VCaP (cell line): ENCODE measurements around the gene CRAT.

Experiments used
- H3K27ac ChIP-seq: fragments of 450-650 bp; 2 replicates; pipeline ENCODE4 v1.5.1; 2017
- TF ChIP-seq, protein P1 (sequence below): fragments of 450-650 bp; conservative IDR thresholded peaks from 2 replicates; pipeline ENCODE4 v1.5.1; 2017; ENCODE audit warnings: mild to moderate bottlenecking, moderate library complexity

Gene CRAT

DNA sequence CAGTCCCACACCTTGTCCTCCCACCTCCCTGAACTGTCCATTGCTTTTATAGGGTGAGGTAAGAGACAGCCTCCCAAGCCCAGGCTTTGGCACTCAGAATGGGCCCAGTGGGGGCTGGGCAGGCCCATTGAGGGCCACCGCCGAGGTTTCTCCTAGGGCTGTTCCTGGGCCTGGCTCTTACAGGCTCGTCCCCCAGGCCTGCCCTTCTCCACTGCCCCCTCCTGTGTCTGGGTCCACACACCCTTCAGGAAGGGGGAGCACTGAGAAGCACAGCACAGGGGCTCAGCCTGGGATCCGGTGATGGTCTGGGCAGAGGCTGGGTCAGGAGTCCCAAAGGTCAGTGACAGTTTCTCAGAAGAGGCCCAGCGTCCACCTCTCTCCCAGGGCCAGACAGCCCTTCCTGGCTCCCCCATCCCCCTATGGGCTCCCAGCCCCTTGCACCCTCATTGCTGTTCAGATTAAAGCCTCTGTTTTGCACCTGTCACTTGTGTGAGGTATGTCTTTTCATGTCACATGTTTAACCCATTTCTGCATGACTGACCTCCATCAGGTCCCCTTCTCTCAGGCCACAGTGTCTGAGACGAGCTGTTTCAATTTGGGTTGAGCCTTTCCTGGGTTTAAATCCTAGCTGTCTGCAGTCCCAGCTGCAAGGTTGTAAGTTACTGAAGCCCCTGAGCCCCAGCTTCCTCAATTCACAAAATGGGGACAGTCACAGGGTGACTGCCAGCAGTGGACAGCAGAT lies 38.0 kb upstream of the CRAT start:
- TF ChIP-seq, protein P1, sequence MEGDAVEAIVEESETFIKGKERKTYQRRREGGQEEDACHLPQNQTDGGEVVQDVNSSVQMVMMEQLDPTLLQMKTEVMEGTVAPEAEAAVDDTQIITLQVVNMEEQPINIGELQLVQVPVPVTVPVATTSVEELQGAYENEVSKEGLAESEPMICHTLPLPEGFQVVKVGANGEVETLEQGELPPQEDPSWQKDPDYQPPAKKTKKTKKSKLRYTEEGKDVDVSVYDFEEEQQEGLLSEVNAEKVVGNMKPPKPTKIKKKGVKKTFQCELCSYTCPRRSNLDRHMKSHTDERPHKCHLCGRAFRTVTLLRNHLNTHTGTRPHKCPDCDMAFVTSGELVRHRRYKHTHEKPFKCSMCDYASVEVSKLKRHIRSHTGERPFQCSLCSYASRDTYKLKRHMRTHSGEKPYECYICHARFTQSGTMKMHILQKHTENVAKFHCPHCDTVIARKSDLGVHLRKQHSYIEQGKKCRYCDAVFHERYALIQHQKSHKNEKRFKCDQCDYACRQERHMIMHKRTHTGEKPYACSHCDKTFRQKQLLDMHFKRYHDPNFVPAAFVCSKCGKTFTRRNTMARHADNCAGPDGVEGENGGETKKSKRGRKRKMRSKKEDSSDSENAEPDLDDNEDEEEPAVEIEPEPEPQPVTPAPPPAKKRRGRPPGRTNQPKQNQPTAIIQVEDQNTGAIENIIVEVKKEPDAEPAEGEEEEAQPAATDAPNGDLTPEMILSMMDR, result no peak

DNA sequence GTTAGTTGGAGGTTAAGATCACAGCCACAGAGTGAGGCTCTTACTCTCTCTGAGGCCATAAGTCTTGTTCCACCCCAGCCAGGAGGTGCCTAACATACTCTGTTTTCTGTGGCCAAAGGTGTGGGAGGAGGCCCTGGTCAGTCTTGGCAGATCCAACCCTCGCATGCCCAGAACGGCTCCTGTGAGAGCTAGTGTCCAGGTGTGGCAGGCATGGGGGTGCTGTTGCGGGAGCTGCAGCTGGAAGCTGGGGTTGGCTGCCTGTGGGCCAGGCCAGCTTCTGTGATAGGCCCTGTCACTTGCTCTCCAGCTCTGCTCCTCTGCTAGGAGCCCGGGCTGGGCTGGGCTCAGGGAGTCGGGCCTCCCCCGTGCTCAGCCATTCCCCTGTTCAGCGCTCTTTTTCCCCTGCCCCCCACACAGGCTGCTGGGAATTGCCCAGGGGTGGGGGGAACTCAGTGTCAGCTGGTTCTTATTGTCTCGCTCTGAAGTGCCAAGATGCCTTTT lies 35.9 kb upstream of the CRAT start:
- TF ChIP-seq, protein P1, result no peak
- H3K27ac ChIP-seq, result no peak overlapping the region

More for the DNA sequence above, 38.0 kb upstream of the CRAT start:
- no peak overlapping the region for H3K27ac ChIP-seq

DNA sequence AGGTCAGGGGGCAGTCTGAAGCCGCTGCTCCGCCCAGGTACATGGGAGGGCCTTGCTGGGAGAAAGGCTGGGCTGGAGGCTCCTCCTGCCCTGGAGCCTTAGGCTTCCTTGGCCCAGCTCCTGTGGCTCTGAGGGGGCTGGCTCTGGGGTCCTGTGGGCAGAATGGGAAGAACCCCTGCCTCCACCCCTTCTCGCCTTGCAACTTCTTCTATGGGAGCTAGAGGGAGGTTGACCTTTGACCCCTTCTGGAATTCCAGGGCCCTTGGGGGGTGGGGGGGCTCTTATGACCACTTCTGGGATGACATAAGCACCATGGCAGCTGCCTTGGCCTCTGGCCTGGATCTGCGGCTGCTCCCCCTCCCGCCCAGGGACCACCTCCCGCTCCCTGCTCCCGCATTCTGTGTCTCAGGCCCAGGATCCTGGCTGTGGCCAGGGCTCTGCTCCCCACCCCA lies 35.3 kb upstream of the CRAT start:
- TF ChIP-seq, protein P1, result no peak

DNA sequence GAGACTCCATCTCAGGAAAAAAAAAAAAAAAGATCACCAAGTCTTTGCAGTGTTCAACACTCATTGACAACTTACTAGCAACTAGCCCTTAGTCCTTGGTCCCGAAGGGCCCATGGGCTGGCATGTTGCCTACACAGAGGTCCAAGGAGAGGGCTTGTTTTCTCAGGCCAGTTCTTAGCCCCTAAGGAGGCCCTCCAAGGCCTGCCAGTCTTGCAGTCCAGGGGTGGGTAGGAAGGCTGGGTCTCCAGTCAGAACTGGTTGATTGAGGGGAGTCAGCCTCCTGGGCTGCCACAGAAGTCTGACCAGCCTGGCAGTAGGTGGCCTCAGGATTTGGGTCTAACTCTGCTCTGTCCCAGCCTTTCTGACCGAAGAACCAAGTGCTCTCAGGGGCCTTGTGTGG lies 34.7 kb upstream of the CRAT start:
- no peak overlapping the region for H3K27ac ChIP-seq
- TF ChIP-seq, protein P1, result no peak

More for the DNA sequence above, 35.3 kb upstream of the CRAT start:
- H3K27ac ChIP-seq, result no peak overlapping the region

DNA sequence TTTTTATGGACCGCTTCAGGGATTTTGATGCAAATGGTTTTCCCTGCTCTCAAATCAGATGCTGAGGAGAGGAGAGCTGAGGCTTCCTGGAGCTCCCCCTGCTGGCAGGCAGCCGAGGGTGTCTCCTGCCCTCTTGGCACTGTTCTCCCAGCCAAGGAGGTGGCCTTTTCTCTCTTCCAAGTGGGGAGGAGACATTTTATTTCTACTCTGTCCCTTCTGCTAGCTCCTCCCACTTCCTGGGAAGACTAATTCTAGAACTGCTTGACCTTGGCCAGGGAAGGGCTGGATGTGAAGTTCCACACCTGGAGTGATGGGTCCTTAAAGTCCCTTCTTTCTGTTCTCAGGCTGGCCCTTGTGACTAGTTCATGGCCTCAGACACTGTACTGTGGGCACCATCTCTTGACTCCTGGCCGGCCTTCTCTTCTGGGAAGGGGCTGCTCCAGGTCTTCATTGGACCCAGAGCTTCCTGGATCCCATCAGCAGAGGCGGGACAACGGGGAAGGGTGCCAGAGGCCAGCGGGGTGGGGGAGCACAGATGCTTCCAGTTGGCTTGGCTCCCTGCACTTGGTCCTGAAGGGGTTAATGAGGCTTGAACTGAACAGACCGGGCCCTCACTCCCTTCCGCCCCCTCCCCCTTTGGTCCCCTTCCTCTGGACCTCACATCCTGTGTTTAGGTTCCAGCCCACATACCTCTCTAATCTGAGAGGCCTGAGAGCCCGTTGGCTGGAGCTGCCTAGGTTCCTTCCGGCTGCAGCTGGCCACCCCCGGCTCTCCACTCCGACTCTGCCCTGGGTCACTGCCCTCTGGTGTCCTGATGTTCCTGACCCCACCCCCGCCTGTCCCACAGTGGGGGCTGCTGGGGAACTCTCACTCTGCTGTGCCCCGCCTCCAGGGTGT lies 32.7 kb upstream of the CRAT start:
- peak overlapping the region; percentile 14; the same call in 1 of the 2 replicates for H3K27ac ChIP-seq
- TF ChIP-seq, protein P1, result peak; percentile 98

DNA sequence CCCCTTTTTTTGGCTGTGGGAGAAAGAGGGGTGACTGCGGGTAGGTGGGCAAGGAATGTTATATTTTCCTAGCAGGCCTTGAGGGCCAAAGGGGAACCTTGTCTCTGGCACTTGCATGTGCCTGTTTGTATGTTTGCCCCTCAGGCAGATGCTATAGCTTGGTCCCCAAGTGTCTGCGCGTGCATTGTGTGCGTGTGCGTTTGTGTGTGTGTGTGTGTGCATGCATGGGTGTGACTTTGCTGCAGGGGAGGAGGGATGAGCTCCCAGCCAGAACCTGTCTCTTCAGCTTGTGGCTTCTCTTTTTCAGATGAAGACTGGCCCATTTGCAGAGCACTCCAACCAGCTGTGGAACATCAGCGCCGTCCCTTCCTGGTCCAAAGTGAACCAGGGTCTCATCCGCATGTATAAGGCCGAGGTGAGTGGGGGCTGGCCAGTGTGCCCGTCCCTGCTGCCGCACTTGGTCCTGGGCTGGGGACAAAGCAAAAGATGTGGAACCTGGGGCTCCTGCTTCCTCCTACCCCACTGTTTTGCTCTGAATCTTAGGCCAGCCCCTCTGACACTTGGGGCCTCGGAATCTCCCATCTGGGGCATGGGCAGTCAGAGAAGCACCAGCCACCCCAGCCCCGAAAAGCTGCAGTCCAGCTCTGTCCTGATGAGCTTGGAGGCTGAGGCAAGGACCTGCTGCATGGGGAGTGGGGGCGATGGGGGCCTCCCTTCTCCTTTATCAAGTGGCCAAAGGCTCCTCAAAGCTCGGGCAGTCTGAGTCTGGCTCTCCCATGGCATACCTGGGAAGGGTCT lies 31.7 kb upstream of the CRAT start:
- TF ChIP-seq, protein P1, result no peak
- H3K27ac ChIP-seq, result peak overlapping the region; percentile 81; the same call in 1 of the 2 replicates
